Liver (tissue), 9 donors: Measurements from ENCODE around the gene CRNN. TPM values are rescaled to one million over a fixed set of nuclear protein-coding genes. Genes with fewer than 3 reads are reported as not detected.

ENCODE experiments used
- DNase-seq: peaks from one replicate; pipeline ENCODE4 v3.0.0-alpha.2; 2017; ENCODE audit warnings: low spot score
- H3K27ac ChIP-seq, 2 donors: one replicate each; pipeline ENCODE4 v1.7.0; 2013; ENCODE audit warnings: inconsistent platforms in 2 of 2, low read length in 2 of 2, control low read depth in 1 of 2, low read depth in 1 of 2, mild to moderate bottlenecking in 1 of 2
- H3K27me3 ChIP-seq, 4 donors: one replicate each; pipeline versions ENCODE4 v1.6.1 to v1.7.0; 2013; ENCODE audit warnings: low read length in 3 of 4, inconsistent platforms in 1 of 4, mild to moderate bottlenecking in 1 of 4, moderate library complexity in 1 of 4; ENCODE audit not compliant: control insufficient read depth in 4 of 4, insufficient read depth in 4 of 4
- H3K36me3 ChIP-seq, 4 donors: one replicate each; pipeline versions ENCODE4 v1.6.1 to v1.7.0; 2013; ENCODE audit warnings: low read length in 3 of 4, mild to moderate bottlenecking in 3 of 4, low read depth in 1 of 4, moderate library complexity in 1 of 4; ENCODE audit not compliant: control insufficient read depth in 4 of 4, insufficient read depth in 3 of 4
- H3K4me1 ChIP-seq, 4 donors: one replicate each; pipeline versions ENCODE4 v1.6.1 to v1.7.0; 2013; ENCODE audit warnings: low read length in 3 of 4, mild to moderate bottlenecking in 3 of 4, moderate library complexity in 1 of 4; ENCODE audit not compliant: control insufficient read depth in 4 of 4, insufficient read depth in 4 of 4
- H3K4me3 ChIP-seq, 3 donors: one replicate each; pipeline versions ENCODE4 v1.6.1 to v1.7.0; 2013; ENCODE audit warnings: low read length in 3 of 3, control low read depth in 1 of 3, low read depth in 1 of 3, mild to moderate bottlenecking in 1 of 3
- H3K9ac ChIP-seq, 2 donors: one replicate each; pipeline ENCODE4 v1.7.0; 2013; ENCODE audit warnings: low read length in 2 of 2, mild to moderate bottlenecking in 2 of 2, moderate library complexity in 2 of 2, control low read depth in 1 of 2, low read depth in 1 of 2
- H3K9me3 ChIP-seq, 4 donors: one replicate each; pipeline versions ENCODE4 v1.6.1 to v1.7.0; 2013; ENCODE audit warnings: low read length in 3 of 4; ENCODE audit not compliant: control insufficient read depth in 4 of 4
- ATF3 ChIP-seq: IDR thresholded peaks from 2 replicates; pipeline ENCODE4 v1.6.1; 2016; ENCODE audit warnings: antibody characterized with exemption
- CTCF ChIP-seq: fragments of 150-350 bp; IDR thresholded peaks from 2 replicates; pipeline ENCODE4 v1.5.1; 2017; ENCODE audit warnings: improper control_type of control experiment, low read depth, low read length; ENCODE audit not compliant: missing input control
- EGR1 ChIP-seq, 2 donors: IDR thresholded peaks; 2 replicates each; pipeline ENCODE4 v1.6.1; 2016 to 2018; ENCODE audit warnings: antibody characterized with exemption in 2 of 2, low read depth in 2 of 2
- FOXA2 ChIP-seq: IDR thresholded peaks from 2 replicates; pipeline ENCODE4 v1.6.1; 2016; ENCODE audit warnings: antibody characterized with exemption
- GABPA ChIP-seq, 2 donors: IDR thresholded peaks in 1 of 2; conservative IDR thresholded peaks in 1 of 2; 2 replicates each; pipeline ENCODE4 v1.6.1; 2016; ENCODE audit warnings: antibody characterized with exemption in 2 of 2, mild to moderate bottlenecking in 1 of 2, moderate library complexity in 1 of 2
- HNF4G ChIP-seq: IDR thresholded peaks from 2 replicates; pipeline ENCODE4 v1.6.1; 2016; ENCODE audit warnings: antibody characterized with exemption
- JUND ChIP-seq, 2 donors: IDR thresholded peaks; 2 replicates each; pipeline ENCODE4 v1.6.1; 2016; ENCODE audit warnings: antibody characterized with exemption in 2 of 2
- MAX ChIP-seq: IDR thresholded peaks from 2 replicates; pipeline ENCODE4 v1.6.1; 2016; ENCODE audit warnings: antibody characterized with exemption
- NR2F2 ChIP-seq: IDR thresholded peaks from 2 replicates; pipeline ENCODE4 v1.6.1; 2016; ENCODE audit warnings: antibody characterized with exemption
- RAD21 ChIP-seq, 2 donors: IDR thresholded peaks; 2 replicates each; pipeline ENCODE4 v1.6.1; 2016; ENCODE audit warnings: antibody characterized with exemption in 2 of 2, mild to moderate bottlenecking in 2 of 2
- REST ChIP-seq: IDR thresholded peaks from 2 replicates; pipeline ENCODE4 v1.6.1; 2016; ENCODE audit warnings: antibody characterized with exemption, mild to moderate bottlenecking
- RXRA ChIP-seq, 2 donors: IDR thresholded peaks; 2 replicates each; pipeline ENCODE4 v1.6.1; 2017 to 2018; ENCODE audit warnings: antibody characterized with exemption in 2 of 2, mild to moderate bottlenecking in 1 of 2
- TAF1 ChIP-seq: conservative IDR thresholded peaks from 2 replicates; pipeline ENCODE4 v1.6.1; 2016; ENCODE audit warnings: antibody characterized with exemption, mild to moderate bottlenecking
- YY1 ChIP-seq: IDR thresholded peaks from 2 replicates; pipeline ENCODE4 v1.6.1; 2016; ENCODE audit warnings: antibody characterized with exemption, mild to moderate bottlenecking
- ZBTB33 ChIP-seq: IDR thresholded peaks from 2 replicates; pipeline ENCODE4 v1.6.1; 2016; ENCODE audit warnings: antibody characterized with exemption
- WGBS: extraction: QIAGEN DNeasy Blood & Tissue Kit; methylation state at CpG from one replicate; pipeline ENCODE4 v1.1.7; 2013; 5-methylcytosine and 5-hydroxymethylcytosine counted together
- polyA plus RNA-seq, 2 donors: library from polyadenylated mRNA; stranded (reverse) in 1 of 2; unstranded in 1 of 2; fragments of 200-250 nt in 1 of 2; fragments of >200 nt in 1 of 2; fragmentation: Nextera tagmentation in 1 of 2; extraction: Ambion mirVana in 1 of 2; gene quantifications; one replicate each; pipeline versions ENCODE4 v1.2.1 to v1.2.3, GENCODE V29; 2013 to 2015
- total RNA-seq, 2 donors: library from RNA; depleted of rRNA; stranded (reverse); fragments of >200 nt; gene quantifications; one replicate each; pipeline ENCODE4 v1.2.3, GENCODE V29; 2014
- donor health status: healthy.
- donor health status: healthy.
- donor health status: healthy.
- donor health status: healthy.
- donor health status: healthy.

The CRNN gene
- total and polyA plus RNA-seq, 4 donors = 0.05 to 0.22 TPM; not detected in 2

- no peak for TF ChIP-seq RXRA (IDR thresholded peaks at IDR 0.05)
- no peak for TF ChIP-seq JUND (IDR thresholded peaks at IDR 0.05)
- TF ChIP-seq CTCF = peak; percentile 96
- TF ChIP-seq RAD21 (IDR thresholded peaks at IDR 0.05) = peak; percentile 93 to 95
- TF ChIP-seq GABPA (IDR thresholded peaks at IDR 0.05 in 1 of 2, conservative IDR thresholded peaks at IDR 0.05 in 1 of 2) = no peak
- no peak for TF ChIP-seq REST
- no peak for TF ChIP-seq EGR1 (IDR thresholded peaks at IDR 0.05; ENCODE audit: low read depth in 2 of 2)
- TF ChIP-seq ZBTB33 = no peak
- Histone ChIP-seq H3K27me3 (no peaks in the 10 kb centered on the region), H3K4me3 (no peak overlapping the region), H3K9me3 (no peaks in the 10 kb centered on the region), H3K4me1 (peaks cover 0 to 4% (median 2%) of the 10 kb centered on the region in 4 donors), H3K27ac (no peak overlapping the region), H3K36me3 (no peaks in the 10 kb centered on the region), H3K9ac (no peak overlapping the region)
- DNase-seq = peak; percentile 69
- WGBS = 26% methylated on average over 11 of the region's 11 CpGs
Measured at GRCh38 chr1:152458384-152459185, 44.5 kb upstream of the CRNN start.

GRCh38 chr1:152457561-152457960 is 43.5 kb upstream of the CRNN start:
- H3K27me3 ChIP-seq = no peaks in the 10 kb centered on the region
- DNase-seq = no peak
- no peaks in the 10 kb centered on the region for H3K36me3 ChIP-seq
- H3K27ac ChIP-seq = no peak overlapping the region
- no peaks in the 10 kb centered on the region for H3K9me3 ChIP-seq
- H3K4me3 ChIP-seq = no peak overlapping the region
- H3K9ac ChIP-seq = no peak overlapping the region
- TF ChIP-seq ZBTB33 (no peak), MAX (no peak), ATF3 (no peak), RAD21 (IDR thresholded peaks at IDR 0.05) (no peak), REST (no peak), HNF4G (no peak), JUND (IDR thresholded peaks at IDR 0.05) (no peak), TAF1 (no peak), FOXA2 (no peak), YY1 (no peak), RXRA (IDR thresholded peaks at IDR 0.05) (no peak), GABPA (IDR thresholded peaks at IDR 0.05 in 1 of 2, conservative IDR thresholded peaks at IDR 0.05 in 1 of 2) (no peak), NR2F2 (no peak)
- peaks cover 0 to 4% (median 2%) of the 10 kb centered on the region in 4 donors for H3K4me1 ChIP-seq
- WGBS = 50% methylated on average over 2 of the region's 2 CpGs
